Kidney epithelial cell (primary cell): ENCODE data around the gene SORL1-AS1.
"Not testable (repeated sequence)": the region's sequence is repeated elsewhere in the genome, so short reads cannot be mapped to it uniquely, and the experiment has no call there.

Experiments used
- DNase-seq: peaks from one replicate; pipeline ENCODE4 v3.0.0-alpha.2; 2010; ENCODE audit warnings: low read depth
- H3K27me3 ChIP-seq: 2 replicates; pipeline ENCODE4 v1.6.0; 2011; ENCODE audit warnings: low read length; ENCODE audit not compliant: control insufficient read depth, insufficient read depth
- H3K36me3 ChIP-seq: 2 replicates; pipeline ENCODE4 v1.5.1; 2011; ENCODE audit warnings: low read length; ENCODE audit not compliant: control insufficient read depth, insufficient read depth
- H3K4me3 ChIP-seq: 2 replicates; pipeline ENCODE4 v1.5.1; 2011; ENCODE audit warnings: low read depth, mild to moderate bottlenecking, control low read depth, low read length
- CTCF ChIP-seq: IDR thresholded peaks from 2 replicates; pipeline ENCODE4 v1.5.1; 2011; ENCODE audit warnings: mild to moderate bottlenecking, moderate library complexity, low read length, control low read depth, inconsistent platforms; ENCODE audit not compliant: insufficient read depth, poor library complexity, severe bottlenecking

Gene SORL1-AS1

GRCh38 chr11:121485216-121485615, 32.4 kb upstream of the SORL1-AS1 start:
- Histone ChIP-seq H3K27me3 (no peaks in the 10 kb centered on the region), H3K36me3 (no peaks in the 10 kb centered on the region)
- TF ChIP-seq CTCF, result no peak

GRCh38 chr11:121483805-121484480, 31.2 kb upstream of the SORL1-AS1 start:
- no peaks in the 10 kb centered on the region for H3K36me3 ChIP-seq
- TF ChIP-seq CTCF, result no peak
- H3K4me3 ChIP-seq, result no peak overlapping the region
- DNase-seq, result no peak
- H3K27me3 ChIP-seq, result no peaks in the 10 kb centered on the region

More at GRCh38 chr11:121485216-121485615, 32.4 kb upstream of the SORL1-AS1 start:
- no peak overlapping the region for H3K4me3 ChIP-seq
- DNase-seq, result no peak

- Histone ChIP-seq H3K27me3 (peaks cover 4% of the 10 kb centered on the region), H3K36me3 (no peaks in the 10 kb centered on the region), H3K4me3 (no peak overlapping the region)
- no peak for DNase-seq
- TF ChIP-seq CTCF, result no peak
Measured at GRCh38 chr11:121482231-121483129, 29.7 kb upstream of the SORL1-AS1 start.

- H3K4me3 ChIP-seq, DNase-seq, H3K36me3 ChIP-seq, H3K27me3 ChIP-seq: not testable (repeated sequence)
Measured at GRCh38 chr11:121481484-121482230, 28.9 kb upstream of the SORL1-AS1 start.

- no peaks in the 10 kb centered on the region for H3K36me3 ChIP-seq
- H3K4me3 ChIP-seq, result no peak overlapping the region
- peaks cover 4% of the 10 kb centered on the region for H3K27me3 ChIP-seq
- no peak for TF ChIP-seq CTCF
- no peak for DNase-seq
Measured at GRCh38 chr11:121479698-121480238, 27.0 kb upstream of the SORL1-AS1 start.
